ENCODE results near the gene ZBTB47.

Gene ZBTB47

GRCh38 chr3:42665050-42665878 lies 11.8 kb downstream of the ZBTB47 start:
- no peak overlapping the region for H3K27ac Mint-ChIP-seq

GRCh38 chr3:42666022-42666421 lies 12.5 kb downstream of the ZBTB47 start:
- Mint-ChIP-seq H3K27me3 (peaks cover 25% of the 10 kb centered on the region), H3K27ac (no peak overlapping the region), H3K4me3 (no peak overlapping the region), H3K36me3 (no peaks in the 10 kb centered on the region), H3K4me1 (no peaks in the 10 kb centered on the region), H3K9me3 (peaks cover 2% of the 10 kb centered on the region)
- CTCF ChIA-PET: interaction anchor here (1.1 kb wide), 1 partner anchor 84 kb away, joined by 3 read pairs; no protein-coding TSS in a partner anchor
- no peak for DNase-seq

More at GRCh38 chr3:42665050-42665878, 11.8 kb downstream of the ZBTB47 start:
- Mint-ChIP-seq H3K4me3 (no peak overlapping the region), H3K27me3 (peaks cover 25% of the 10 kb centered on the region), H3K36me3 (no peaks in the 10 kb centered on the region), H3K9me3 (peaks cover 2% of the 10 kb centered on the region), H3K4me1 (no peaks in the 10 kb centered on the region)
- CTCF ChIA-PET: interaction anchor here (1.1 kb wide), 1 partner anchor 85 kb away, joined by 3 read pairs; no protein-coding TSS in a partner anchor
- no peak for DNase-seq

GRCh38 chr3:42666577-42666998 lies 13.1 kb downstream of the ZBTB47 start:
- CTCF ChIA-PET: no interaction called here
- Mint-ChIP-seq H3K36me3 (no peaks in the 10 kb centered on the region), H3K27me3 (peaks cover 25% of the 10 kb centered on the region), H3K9me3 (peaks cover 2% of the 10 kb centered on the region), H3K27ac (no peak overlapping the region), H3K4me3 (no peak overlapping the region), H3K4me1 (no peaks in the 10 kb centered on the region)
- DNase-seq: no peak

GRCh38 chr3:42667096-42667522 lies 13.6 kb downstream of the ZBTB47 start:
- no peaks in the 10 kb centered on the region for H3K4me1 Mint-ChIP-seq
- H3K27ac Mint-ChIP-seq: peak overlapping the region; percentile 33
- peaks cover 2% of the 10 kb centered on the region for H3K9me3 Mint-ChIP-seq
- no peak for DNase-seq
- H3K4me3 Mint-ChIP-seq: no peak overlapping the region
- CTCF ChIA-PET: no interaction called here
- no peaks in the 10 kb centered on the region for H3K36me3 Mint-ChIP-seq
- peaks cover 25% of the 10 kb centered on the region for H3K27me3 Mint-ChIP-seq

- H3K36me3 Mint-ChIP-seq: no peaks in the 10 kb centered on the region
- peaks cover 2% of the 10 kb centered on the region for H3K9me3 Mint-ChIP-seq
- no peaks in the 10 kb centered on the region for H3K4me1 Mint-ChIP-seq
- DNase-seq: no peak
- CTCF ChIA-PET: no interaction called here
- no peak overlapping the region for H3K27ac Mint-ChIP-seq
- peaks cover 25% of the 10 kb centered on the region for H3K27me3 Mint-ChIP-seq
- H3K4me3 Mint-ChIP-seq: no peak overlapping the region
Observed at GRCh38 chr3:42667523-42668412, 14.3 kb downstream of the ZBTB47 start.

- CTCF ChIA-PET: no interaction called here
- Mint-ChIP-seq H3K36me3 (no peaks in the 10 kb centered on the region), H3K27me3 (peaks cover 25% of the 10 kb centered on the region), H3K27ac (no peak overlapping the region), H3K9me3 (peaks cover 2% of the 10 kb centered on the region), H3K4me1 (no peaks in the 10 kb centered on the region), H3K4me3 (no peak overlapping the region)
- no peak for DNase-seq
Observed at GRCh38 chr3:42668413-42668760, 14.9 kb downstream of the ZBTB47 start.

GRCh38 chr3:42668793-42669217 lies 15.3 kb downstream of the ZBTB47 start:
- Mint-ChIP-seq H3K9me3 (peaks cover 2% of the 10 kb centered on the region), H3K27ac (no peak overlapping the region), H3K4me1 (no peaks in the 10 kb centered on the region), H3K36me3 (no peaks in the 10 kb centered on the region), H3K4me3 (no peak overlapping the region), H3K27me3 (peaks cover 27% of the 10 kb centered on the region)
- CTCF ChIA-PET: no interaction called here
- DNase-seq: no peak

- CTCF ChIA-PET: interaction anchor here (0.7 kb wide), 1 partner anchor 20 kb away, joined by 3 read pairs; no protein-coding TSS in a partner anchor
- H3K27ac Mint-ChIP-seq: no peak overlapping the region
Observed at GRCh38 chr3:42670051-42670576, 16.6 kb downstream of the ZBTB47 start.

GRCh38 chr3:42670670-42671069 lies 17.2 kb downstream of the ZBTB47 start:
- H3K27me3 Mint-ChIP-seq: peaks cover 29% of the 10 kb centered on the region
- H3K4me1 Mint-ChIP-seq: no peaks in the 10 kb centered on the region
- CTCF ChIA-PET: interaction anchor here (0.7 kb wide), 1 partner anchor 20 kb away, joined by 3 read pairs; no protein-coding TSS in a partner anchor
- H3K27ac Mint-ChIP-seq: no peak overlapping the region
- no peak for DNase-seq
- H3K9me3 Mint-ChIP-seq: peaks cover 2% of the 10 kb centered on the region
- H3K36me3 Mint-ChIP-seq: no peaks in the 10 kb centered on the region
- H3K4me3 Mint-ChIP-seq: no peak overlapping the region

More at GRCh38 chr3:42670051-42670576, 16.6 kb downstream of the ZBTB47 start:
- H3K36me3 Mint-ChIP-seq: no peaks in the 10 kb centered on the region
- H3K4me3 Mint-ChIP-seq: no peak overlapping the region
- H3K4me1 Mint-ChIP-seq: no peaks in the 10 kb centered on the region
- DNase-seq: no peak
- peaks cover 2% of the 10 kb centered on the region for H3K9me3 Mint-ChIP-seq
- peaks cover 29% of the 10 kb centered on the region for H3K27me3 Mint-ChIP-seq

- H3K9me3 Mint-ChIP-seq: peaks cover 4% of the 10 kb centered on the region
- no peak overlapping the region for H3K4me3 Mint-ChIP-seq
- peaks cover 25% of the 10 kb centered on the region for H3K27me3 Mint-ChIP-seq
- H3K27ac Mint-ChIP-seq: no peak overlapping the region
- no peaks in the 10 kb centered on the region for H3K4me1 Mint-ChIP-seq
- CTCF ChIA-PET: no interaction called here
- DNase-seq: no peak
- no peaks in the 10 kb centered on the region for H3K36me3 Mint-ChIP-seq
Observed at GRCh38 chr3:42672515-42672914, 19.0 kb downstream of the ZBTB47 start.

GRCh38 chr3:42673082-42673481 lies 19.6 kb downstream of the ZBTB47 start:
- Mint-ChIP-seq H3K4me1 (no peaks in the 10 kb centered on the region), H3K36me3 (no peaks in the 10 kb centered on the region), H3K27ac (no peak overlapping the region), H3K9me3 (peaks cover 9% of the 10 kb centered on the region), H3K27me3 (peaks cover 21% of the 10 kb centered on the region), H3K4me3 (no peak overlapping the region)
- CTCF ChIA-PET: no interaction called here
- DNase-seq: no peak

- H3K4me1 Mint-ChIP-seq: no peaks in the 10 kb centered on the region
- H3K27ac Mint-ChIP-seq: no peak overlapping the region
- CTCF ChIA-PET: no interaction called here
- H3K36me3 Mint-ChIP-seq: no peaks in the 10 kb centered on the region
- DNase-seq: no peak
- no peak overlapping the region for H3K4me3 Mint-ChIP-seq
- peaks cover 16% of the 10 kb centered on the region for H3K27me3 Mint-ChIP-seq
- peaks cover 7% of the 10 kb centered on the region for H3K9me3 Mint-ChIP-seq
Observed at GRCh38 chr3:42674146-42674545, 20.6 kb downstream of the ZBTB47 start.

- Mint-ChIP-seq H3K4me3 (no peak overlapping the region), H3K9me3 (peaks cover 7% of the 10 kb centered on the region), H3K27me3 (peaks cover 14% of the 10 kb centered on the region), H3K36me3 (no peaks in the 10 kb centered on the region), H3K4me1 (no peaks in the 10 kb centered on the region), H3K27ac (no peak overlapping the region)
- no peak for DNase-seq
- CTCF ChIA-PET: no interaction called here
Observed at GRCh38 chr3:42675909-42676308, 22.4 kb downstream of the ZBTB47 start.

GRCh38 chr3:42678447-42678846 lies 24.9 kb downstream of the ZBTB47 start:
- Mint-ChIP-seq H3K4me1 (no peaks in the 10 kb centered on the region), H3K27ac (no peak overlapping the region), H3K4me3 (no peak overlapping the region), H3K9me3 (peaks cover 7% of the 10 kb centered on the region), H3K36me3 (no peaks in the 10 kb centered on the region), H3K27me3 (peaks cover 17% of the 10 kb centered on the region)
- no peak for DNase-seq
- CTCF ChIA-PET: interaction anchor here (1.0 kb wide), 1 partner anchor 65 kb away, joined by 3 read pairs; no protein-coding TSS in a partner anchor
